ENCODE data around the gene AKAP17A.
"Not testable (repeated sequence)": the region's sequence is repeated elsewhere in the genome, so short reads cannot be mapped to it uniquely, and the experiment has no call there.

AKAP17A gene, protein sequence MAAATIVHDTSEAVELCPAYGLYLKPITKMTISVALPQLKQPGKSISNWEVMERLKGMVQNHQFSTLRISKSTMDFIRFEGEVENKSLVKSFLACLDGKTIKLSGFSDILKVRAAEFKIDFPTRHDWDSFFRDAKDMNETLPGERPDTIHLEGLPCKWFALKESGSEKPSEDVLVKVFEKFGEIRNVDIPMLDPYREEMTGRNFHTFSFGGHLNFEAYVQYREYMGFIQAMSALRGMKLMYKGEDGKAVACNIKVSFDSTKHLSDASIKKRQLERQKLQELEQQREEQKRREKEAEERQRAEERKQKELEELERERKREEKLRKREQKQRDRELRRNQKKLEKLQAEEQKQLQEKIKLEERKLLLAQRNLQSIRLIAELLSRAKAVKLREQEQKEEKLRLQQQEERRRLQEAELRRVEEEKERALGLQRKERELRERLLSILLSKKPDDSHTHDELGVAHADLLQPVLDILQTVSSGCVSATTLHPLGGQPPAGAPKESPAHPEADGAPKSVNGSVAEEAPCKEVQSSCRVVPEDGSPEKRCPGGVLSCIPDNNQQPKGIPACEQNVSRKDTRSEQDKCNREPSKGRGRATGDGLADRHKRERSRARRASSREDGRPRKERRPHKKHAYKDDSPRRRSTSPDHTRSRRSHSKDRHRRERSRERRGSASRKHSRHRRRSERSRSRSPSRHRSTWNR

GRCh38 chrX:1591102-1591862 is at the start of gene AKAP17A:
Gene AKAP17A, plus strand, starts transcription at chrX:1591604. Its CDS starts 1,859 bp downstream, at chrX:1593463.
- peak; percentile 75 for DNase-seq

DNA sequence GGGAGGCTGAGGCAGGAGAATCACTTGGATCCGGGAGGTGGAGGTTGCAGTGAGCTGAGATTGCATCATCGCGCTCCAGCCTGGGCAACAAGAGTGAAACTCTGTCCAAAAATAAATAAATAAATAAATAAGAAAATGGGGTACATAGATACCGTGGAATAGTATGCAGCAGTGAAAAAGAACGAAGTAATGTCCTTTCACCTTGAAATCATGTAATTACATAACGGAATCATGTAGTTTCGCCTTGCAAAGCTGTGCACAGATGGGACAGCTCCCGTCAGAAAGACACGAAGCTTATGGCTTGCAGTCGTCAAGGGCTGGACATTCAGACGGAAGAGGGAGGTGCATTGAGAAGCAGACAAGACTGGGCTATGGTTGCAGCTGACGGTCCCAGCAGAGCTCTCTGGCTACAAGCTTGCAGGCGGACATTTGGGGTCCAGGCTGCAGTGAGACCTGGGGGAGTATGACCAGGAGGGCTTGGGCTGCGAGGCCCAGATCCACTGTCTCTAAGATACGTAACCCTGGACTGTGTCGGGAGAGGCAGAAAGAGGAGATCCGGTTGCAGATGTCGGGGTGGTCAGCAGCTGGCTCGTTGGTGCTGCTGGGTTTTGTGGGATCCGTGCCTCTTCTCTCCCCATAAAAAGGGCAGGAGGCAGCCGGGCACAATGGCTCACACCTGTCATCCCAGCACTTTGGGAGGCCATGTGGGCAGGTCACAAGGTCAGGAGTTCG is 48.2 kb upstream of the AKAP17A start:
- DNase-seq, result no peak

DNA sequence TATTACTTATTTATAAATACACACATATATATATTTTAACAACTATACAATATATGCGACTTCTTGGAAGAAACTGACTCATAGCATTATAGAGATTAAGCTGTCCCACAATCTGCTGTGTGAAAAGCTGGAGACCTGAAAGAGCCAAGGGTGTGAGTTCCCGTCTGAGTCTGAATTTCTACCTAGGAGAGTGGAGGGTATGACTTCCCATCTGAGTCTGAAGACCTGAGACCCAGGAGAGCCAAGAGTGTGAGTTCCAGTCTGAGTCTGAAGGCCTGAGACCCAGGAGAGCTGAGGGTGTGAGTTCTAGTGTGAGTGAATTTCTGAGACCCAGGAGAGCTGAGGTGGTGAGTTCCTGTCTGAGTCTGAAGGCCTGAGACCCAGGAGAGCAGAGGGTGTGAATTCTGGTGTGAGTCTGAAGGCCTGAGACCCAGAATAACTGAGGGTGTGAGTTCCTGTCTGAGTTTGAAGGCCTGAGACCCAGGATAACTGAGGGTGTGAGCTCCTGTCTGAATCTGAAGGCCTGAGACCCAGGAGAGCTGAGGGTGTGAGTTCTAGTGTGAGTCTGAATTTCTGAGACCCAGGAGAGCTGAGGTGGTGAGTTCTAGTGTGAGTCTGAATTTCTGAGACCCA is 45.5 kb upstream of the AKAP17A start:
- DNase-seq, result no peak

DNA sequence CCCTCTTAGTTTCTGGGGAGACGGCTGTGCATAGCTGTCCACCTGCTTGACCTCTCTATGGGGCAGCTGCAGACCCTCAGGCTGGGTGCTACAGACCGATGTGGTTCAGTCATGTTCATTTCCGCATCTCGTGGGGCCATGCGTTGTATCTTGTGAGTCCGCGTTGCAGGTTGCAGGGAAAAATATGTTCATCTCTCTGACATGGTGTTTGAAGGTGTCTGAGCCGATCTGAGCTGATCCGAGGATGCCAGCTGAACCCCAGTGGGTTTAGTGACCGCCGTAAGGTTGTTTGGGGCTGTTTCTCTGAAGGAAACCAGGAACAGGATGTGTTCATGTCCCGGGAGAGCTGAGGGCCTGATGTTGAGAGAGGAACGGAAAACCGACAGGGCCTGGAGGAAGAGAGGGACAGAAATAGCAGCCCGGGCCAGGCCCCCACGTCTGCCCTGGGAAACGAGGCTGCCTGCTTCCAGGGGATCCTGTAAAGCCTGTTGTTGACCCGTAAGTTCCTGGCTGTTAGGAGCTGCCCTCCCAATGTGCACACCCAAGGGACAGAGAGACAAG is 44.6 kb upstream of the AKAP17A start:
- no peak for DNase-seq

- no peak for DNase-seq
These were observed 39.4 kb upstream of the AKAP17A start for GRCh38 chrX:1551959-1552546.

GRCh38 chrX:1554469-1555210 is 36.8 kb upstream of the AKAP17A start:
- no peak for DNase-seq

DNA sequence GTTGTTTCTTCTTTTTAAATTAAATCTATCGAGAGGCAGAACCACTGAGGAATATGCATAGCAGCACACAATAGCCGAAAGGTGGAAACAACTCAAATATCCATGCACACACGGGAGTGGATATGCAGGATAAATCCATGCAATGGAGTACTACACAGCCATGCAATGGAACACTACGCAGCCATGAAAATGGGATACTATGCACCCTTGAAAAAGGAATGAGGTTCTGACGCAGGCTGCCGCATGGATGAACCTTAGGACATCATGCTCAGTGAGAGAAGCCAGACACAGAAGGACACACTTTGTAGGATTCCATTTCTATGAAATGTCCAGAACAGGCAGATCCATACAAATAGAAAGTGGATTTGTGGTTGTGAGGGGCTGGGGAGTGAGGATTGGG is 36.0 kb upstream of the AKAP17A start:
- DNase-seq, result no peak

GRCh38 chrX:1557442-1557841 is 34.0 kb upstream of the AKAP17A start:
- not testable (repeated sequence) for DNase-seq

DNA sequence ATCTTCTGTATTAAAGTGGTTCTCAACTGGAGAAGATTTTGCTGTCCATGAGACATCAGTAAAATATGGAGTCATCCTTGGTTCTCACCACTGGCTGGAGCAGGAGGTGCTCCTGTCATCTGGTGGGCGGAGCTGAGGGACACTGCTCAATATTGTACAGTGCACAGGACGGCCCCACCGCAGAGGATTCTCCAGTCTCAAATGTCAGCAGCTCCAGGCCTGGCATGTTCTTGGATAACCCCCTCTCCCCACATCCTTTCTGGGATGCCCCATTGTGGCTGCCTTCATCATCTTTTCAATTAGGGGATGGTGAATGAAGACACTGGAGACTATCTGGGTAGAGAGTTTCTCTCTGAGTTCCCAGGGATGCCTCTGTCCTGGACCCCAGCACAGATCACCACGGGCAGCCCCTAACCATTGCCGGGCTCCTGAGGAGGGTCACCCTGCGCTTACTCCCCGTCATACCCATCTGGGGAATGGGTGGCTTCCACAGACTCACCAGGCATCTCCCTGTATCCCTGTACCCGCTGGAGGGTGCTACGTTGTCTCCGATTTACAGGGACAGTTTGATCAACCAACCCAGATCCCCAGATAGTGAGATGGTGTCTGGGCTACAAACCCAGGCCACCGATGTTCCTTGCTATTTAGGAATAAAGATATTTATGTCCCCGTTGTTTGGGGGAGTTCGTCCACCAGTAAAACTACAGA is 32.5 kb upstream of the AKAP17A start:
- DNase-seq, result no peak

- no peak for DNase-seq
These were observed 30.2 kb upstream of the AKAP17A start for GRCh38 chrX:1561164-1561563.

GRCh38 chrX:1564077-1564476 is 27.3 kb upstream of the AKAP17A start:
- not testable (repeated sequence) for DNase-seq

- no peak for DNase-seq
These were observed 26.4 kb upstream of the AKAP17A start for GRCh38 chrX:1564750-1565683.

- DNase-seq, result not testable (repeated sequence)
These were observed 17.2 kb upstream of the AKAP17A start for GRCh38 chrX:1574181-1574580.

- no peak for DNase-seq
These were observed 15.0 kb upstream of the AKAP17A start for GRCh38 chrX:1576201-1576992.

DNA sequence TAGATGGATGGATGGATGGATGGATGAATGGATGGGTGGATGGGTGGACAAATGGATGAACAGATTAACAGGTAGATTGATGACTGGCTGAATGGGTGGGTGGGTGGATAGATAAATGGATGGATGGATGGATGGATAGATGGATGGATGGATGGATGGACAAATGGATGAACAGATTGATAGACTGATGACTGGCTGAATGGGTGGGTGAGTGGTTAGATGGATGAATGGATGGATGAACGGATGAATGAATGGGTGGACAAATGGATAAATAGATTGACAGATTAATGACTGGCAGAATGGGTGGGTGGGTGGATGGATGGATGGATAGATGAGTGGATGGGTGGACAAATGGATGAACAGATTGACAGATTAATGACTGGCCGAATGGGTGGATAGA is 13.6 kb upstream of the AKAP17A start:
- DNase-seq, result no peak

- no peak for DNase-seq
These were observed 12.8 kb upstream of the AKAP17A start for GRCh38 chrX:1578511-1579173.

- no peak for DNase-seq
These were observed 10.3 kb upstream of the AKAP17A start for GRCh38 chrX:1581132-1581531.
